SK-N-DZ (cell line): ENCODE data around the gene PODXL2.
"Not testable (repeated sequence)": the region's sequence is repeated elsewhere in the genome, so short reads cannot be mapped to it uniquely, and the experiment has no call there.

Source experiments
- DNase-seq: peaks from one replicate; pipeline ENCODE4 v3.0.0-alpha.2; 2015; ENCODE audit warnings: low spot score

Gene PODXL2

GRCh38 chr3:127674790-127675189 lies 45.8 kb downstream of the PODXL2 start:
- no peak for DNase-seq

DNA sequence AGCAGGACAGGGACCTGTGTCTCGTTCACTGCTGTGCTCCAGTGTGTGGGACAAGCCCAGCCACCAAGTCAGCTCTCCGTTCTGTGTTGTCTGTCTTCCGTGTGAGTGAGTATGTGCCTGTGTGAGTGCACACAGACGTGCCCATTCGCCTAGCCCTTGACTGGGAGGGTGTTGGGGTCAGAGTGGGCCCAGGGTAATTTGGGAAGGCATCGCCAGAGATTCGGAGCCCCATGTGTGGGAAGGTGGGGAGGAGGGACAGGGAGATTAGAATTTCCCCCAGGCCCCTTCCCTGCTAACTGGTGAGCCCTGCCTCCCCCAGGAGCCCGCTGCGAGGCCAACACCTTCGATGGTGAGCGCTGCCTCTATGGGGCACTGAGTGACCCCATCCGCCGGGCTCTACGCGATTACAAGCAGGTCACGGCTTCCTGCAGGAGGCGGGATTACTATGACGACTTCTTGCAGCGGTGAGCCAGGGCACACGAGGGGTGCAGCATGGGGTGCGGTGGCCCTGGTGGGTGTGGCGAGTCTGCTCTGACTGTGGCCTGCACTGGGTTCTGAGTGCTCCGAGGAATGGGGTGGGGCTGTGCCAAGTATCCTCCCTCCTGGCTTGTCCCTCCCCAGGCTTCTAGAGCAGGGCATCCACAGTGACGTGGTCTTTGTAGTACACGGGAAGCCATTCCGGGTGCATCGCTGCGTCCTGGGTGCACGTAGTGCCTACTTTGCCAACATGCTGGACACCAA lies 46.8 kb downstream of the PODXL2 start:
- no peak for DNase-seq

DNA sequence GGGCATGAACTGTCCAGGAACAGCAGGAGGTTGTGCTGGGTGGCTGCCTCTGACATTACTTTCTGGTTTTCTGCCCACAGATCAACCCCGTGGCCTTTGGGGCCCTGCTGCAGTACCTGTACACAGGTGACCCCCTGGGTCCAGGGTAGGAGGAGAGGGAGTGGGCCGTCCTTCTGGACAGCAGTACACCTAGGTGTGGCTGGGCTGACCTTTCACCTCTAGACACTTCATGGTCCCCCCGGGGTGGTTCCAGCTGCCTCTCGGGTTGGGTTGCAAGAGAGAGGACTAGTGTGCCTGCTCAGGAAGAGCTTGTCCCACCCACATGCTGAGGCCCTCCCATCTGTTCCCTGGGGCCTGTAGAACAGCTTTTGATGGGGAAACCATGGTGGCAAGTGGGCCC lies 47.5 kb downstream of the PODXL2 start:
- no peak for DNase-seq

- DNase-seq: no peak
These were observed 48.0 kb downstream of the PODXL2 start for GRCh38 chr3:127676921-127677351.

DNA sequence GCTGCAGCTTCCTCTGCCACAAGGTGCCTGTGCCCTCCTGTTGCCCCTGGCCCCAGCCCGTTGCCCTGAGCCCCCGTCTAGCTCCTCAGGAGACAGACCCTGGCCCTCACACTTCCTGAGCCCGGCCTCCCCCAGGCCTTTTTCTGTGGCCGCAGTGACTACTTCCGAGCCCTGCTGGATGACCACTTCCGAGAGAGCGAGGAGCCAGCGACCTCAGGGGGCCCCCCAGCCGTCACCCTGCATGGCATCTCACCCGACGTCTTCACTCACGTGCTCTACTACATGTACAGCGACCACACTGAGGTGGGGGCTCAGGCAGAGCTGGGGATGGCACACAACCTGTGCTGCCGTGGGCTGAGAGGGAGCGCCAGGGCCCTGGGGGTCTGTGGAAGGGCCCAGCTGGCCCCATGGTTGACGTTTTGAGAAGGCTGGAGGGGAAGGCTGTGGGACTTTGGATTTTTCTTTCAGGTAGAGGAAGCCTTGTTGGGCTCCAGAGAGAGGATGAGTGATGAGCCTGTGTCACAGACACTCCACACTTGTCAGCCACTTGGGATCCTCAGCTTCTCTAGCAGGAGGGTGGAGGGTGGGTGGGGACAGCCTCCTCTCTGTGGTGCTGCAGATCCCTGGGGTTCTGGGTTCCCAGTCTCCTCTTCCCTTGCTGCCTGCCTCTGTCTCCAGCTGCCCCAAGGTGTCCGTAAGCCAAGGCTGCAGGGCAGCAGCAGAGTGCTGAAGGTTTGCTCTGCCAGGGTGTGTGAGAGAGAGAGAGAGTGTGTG lies 48.7 kb downstream of the PODXL2 start:
- no peak for DNase-seq

DNA sequence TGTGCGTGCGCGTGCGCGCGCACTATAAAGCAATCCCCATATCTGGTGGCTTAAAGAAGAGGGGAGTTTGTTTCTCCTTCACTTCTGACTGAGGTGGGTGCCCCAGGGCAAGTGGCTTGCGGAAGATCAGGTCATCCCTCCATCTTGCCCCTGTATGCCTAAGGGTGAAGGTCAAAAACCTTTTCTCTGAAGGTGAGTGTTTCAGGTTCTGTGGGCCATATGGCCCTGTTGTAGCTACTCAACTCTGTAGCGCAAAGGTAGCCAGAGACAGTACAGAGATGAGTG lies 49.3 kb downstream of the PODXL2 start:
- DNase-seq: no peak

GRCh38 chr3:127678611-127679533 lies 49.9 kb downstream of the PODXL2 start:
- no peak for DNase-seq

- DNase-seq: no peak
These were observed 50.7 kb downstream of the PODXL2 start for GRCh38 chr3:127679534-127680145.

GRCh38 chr3:127680146-127680661 lies 51.2 kb downstream of the PODXL2 start:
- DNase-seq: no peak

DNA sequence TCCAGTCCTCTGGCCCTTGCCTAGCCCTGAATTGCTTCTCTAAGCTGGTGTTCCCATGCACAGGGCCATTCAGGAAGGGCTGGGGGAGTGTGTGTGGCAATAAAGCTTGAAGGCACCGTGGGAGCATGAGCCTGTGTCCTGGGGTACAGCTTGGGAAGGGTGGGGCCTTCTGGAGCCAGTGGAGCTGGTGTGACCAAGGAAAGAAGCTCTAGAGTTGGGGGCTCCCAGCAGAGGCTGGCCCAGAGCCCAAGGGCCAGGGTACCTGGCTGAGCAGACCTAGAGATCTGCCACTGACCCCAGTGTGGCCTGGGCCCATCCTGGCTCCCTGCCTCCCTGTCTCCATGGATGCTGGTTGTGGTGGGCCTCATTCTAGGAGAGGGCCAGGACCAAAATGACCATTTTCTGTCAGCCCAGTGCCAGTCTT lies 51.8 kb downstream of the PODXL2 start:
- DNase-seq: no peak

GRCh38 chr3:127682175-127682554 lies 53.2 kb downstream of the PODXL2 start:
- DNase-seq: not testable (repeated sequence)

- DNase-seq: no peak
These were observed 53.6 kb downstream of the PODXL2 start for GRCh38 chr3:127682561-127682960.

GRCh38 chr3:127684871-127685707 lies 56.1 kb downstream of the PODXL2 start:
- no peak for DNase-seq

- no peak for DNase-seq
These were observed 56.9 kb downstream of the PODXL2 start for GRCh38 chr3:127685708-127686511.

DNA sequence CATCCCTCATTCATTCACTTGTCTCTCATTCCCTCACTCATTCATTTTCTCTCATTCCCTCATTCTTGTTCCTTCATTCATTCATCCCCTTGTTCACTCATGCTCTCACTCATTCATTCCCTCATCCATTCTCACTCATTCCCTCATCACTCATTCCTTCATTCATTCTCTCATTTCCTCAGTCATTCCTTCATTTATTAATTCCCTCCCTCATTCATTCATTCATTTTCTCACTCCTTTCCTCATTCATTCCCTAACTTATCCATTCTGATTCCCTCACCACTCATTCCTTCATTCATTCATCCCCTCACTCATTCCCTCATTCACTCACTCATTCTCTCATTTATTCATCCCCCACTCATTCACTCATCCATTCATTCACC lies 57.5 kb downstream of the PODXL2 start:
- DNase-seq: no peak

- DNase-seq: no peak
These were observed 58.3 kb downstream of the PODXL2 start for GRCh38 chr3:127687228-127687737.

GRCh38 chr3:127688022-127688415 lies 59.0 kb downstream of the PODXL2 start:
- no peak for DNase-seq

GRCh38 chr3:127688416-127689265 lies 59.7 kb downstream of the PODXL2 start:
- DNase-seq: no peak
